ENCODE data around the gene RGS17. TPM values are rescaled to one million over a fixed set of nuclear protein-coding genes. Genes with fewer than 3 reads are reported as not detected.
A peak's percentile ranks its signal among the peaks of the same experiment; 100 is the strongest.

The RGS17 gene
- total RNA-seq, 1 donor: 1.3 TPM

DNA sequence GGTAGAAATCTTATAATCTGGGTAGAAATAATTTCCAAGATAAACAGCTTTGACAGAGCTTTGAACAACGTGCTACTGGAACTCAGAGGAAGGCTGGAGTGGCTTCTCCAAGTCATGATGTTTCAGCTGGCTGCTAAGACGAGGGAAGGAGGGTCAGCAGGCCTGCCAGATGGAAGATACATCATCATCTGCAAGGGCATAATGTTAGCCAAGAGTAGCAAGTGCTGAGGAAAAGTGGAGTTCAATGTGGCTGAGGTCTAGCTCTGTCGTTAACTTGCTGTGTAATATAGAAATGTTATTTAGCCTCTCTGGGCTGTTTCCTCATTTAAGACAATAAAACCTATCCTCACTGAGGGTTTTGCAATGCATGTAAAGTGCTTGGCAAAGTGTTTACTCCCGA lies 35.1 kb downstream of the RGS17 start:
- TF ChIP-seq, protein P1, sequence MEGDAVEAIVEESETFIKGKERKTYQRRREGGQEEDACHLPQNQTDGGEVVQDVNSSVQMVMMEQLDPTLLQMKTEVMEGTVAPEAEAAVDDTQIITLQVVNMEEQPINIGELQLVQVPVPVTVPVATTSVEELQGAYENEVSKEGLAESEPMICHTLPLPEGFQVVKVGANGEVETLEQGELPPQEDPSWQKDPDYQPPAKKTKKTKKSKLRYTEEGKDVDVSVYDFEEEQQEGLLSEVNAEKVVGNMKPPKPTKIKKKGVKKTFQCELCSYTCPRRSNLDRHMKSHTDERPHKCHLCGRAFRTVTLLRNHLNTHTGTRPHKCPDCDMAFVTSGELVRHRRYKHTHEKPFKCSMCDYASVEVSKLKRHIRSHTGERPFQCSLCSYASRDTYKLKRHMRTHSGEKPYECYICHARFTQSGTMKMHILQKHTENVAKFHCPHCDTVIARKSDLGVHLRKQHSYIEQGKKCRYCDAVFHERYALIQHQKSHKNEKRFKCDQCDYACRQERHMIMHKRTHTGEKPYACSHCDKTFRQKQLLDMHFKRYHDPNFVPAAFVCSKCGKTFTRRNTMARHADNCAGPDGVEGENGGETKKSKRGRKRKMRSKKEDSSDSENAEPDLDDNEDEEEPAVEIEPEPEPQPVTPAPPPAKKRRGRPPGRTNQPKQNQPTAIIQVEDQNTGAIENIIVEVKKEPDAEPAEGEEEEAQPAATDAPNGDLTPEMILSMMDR (IDR thresholded peaks at IDR 0.05; ENCODE audit: insufficient read depth, low read depth, low read length): no peak

DNA sequence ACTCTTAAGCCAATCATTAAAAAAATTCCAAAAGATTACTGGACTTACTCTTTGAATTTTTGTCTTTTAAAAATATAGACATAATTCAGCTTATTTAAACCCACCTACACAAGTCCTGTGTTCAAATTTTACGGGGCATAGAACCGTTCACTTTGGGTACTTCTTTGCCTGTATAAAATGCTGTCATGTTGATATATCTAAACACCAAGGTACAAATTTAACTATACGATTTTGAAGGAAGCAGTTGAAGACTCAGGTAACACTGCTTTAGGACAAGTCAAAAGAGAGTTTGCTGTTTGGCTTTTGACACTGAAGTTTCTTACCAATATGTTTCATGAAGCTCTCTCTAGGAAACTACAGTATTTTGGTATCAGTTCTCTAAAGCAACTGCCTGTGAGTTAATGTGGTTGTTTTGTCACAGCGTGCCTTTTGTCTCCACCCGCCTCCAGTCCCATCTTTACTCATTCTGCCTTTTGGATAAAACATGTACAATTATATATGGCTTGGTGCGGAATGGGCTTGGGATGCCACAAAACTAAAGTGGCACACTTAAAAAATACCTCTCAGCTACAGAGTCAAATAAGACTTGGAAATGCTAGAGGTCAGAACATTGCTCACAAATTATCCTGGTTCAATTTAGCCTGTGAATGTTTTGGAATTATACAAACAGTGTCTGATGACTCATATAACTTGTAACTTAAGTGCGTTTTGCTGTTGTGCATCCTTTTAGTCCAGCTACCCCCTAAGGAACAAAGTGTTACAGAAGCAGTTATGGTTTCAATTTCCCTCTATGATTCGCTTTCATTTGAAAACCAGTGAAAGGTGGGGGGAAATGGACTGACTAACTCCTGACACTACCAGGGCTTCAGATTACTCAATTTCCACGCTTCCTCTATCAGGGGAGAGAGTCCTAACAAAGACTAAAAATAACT lies 38.7 kb downstream of the RGS17 start:
- peak overlapping the region; percentile 24 for H3K4me3 ChIP-seq (ENCODE audit: low read depth, low read length)
- TF ChIP-seq, protein P1 (IDR thresholded peaks at IDR 0.05; ENCODE audit: insufficient read depth, low read depth, low read length): no peak
- DNase-seq (ENCODE audit: low read depth): peak; percentile 95

More for the DNA sequence above, 35.1 kb downstream of the RGS17 start:
- peak; percentile 60 for DNase-seq (ENCODE audit: low read depth)
- H3K4me3 ChIP-seq (ENCODE audit: low read depth, low read length): no peak overlapping the region

DNA sequence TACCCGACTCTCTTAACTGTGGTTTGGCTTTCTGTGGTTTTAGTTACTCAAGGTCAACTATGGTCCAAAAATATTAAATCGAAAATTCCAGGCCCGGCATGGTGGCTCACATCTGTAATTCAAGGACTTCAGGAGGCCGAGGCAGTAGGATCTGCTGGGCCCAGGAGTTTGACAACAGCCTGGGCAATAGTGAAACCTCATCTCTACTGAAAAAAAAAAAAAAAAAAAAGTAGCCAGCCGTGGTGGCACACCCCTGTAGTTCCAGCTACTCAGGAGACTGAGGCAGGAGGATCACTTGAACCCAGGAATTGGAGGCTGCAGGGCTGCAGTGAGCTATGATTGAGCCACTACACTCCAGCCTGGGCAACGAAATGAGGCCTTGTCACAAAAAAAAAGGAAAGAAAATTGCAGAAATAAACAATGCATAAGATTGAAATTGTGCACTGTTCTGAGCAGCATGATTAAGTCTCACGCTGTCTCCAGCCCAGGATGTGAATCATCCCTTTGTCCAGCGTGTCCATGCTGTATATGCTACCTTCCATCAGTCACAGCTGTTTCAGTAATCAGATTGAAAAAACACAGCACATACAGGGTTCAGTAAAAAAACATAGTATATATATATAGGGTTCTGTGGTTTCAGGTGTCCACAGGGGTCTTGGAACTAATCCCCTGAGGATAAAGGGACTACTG lies 40.7 kb downstream of the RGS17 start:
- DNase-seq (ENCODE audit: low read depth): peak; percentile 85
- TF ChIP-seq, protein P1 (IDR thresholded peaks at IDR 0.05; ENCODE audit: insufficient read depth, low read depth, low read length): no peak
- no peak overlapping the region for H3K4me3 ChIP-seq (ENCODE audit: low read depth, low read length)

DNA sequence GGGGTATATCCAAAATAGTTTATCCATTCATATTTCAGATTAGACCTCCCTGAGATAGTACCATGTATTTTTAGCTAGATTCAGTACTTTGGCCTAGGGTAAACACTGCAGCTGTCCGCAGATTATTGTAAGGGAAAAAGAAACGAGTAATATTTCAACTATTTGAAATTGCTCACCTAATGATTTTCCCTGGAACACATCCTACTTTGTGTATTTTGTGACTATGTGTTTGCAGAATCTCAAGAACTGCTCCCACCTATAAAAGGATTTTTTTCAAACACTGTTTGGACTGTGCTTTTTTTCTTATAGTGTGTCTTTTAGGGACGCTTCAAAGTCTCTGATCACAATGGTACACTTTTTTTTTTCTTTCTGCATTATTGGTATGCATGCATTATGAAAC lies 42.3 kb downstream of the RGS17 start:
- no peak overlapping the region for H3K4me3 ChIP-seq (ENCODE audit: low read depth, low read length)
- DNase-seq (ENCODE audit: low read depth): no peak
- TF ChIP-seq, protein P1 (IDR thresholded peaks at IDR 0.05; ENCODE audit: insufficient read depth, low read depth, low read length): no peak

DNA sequence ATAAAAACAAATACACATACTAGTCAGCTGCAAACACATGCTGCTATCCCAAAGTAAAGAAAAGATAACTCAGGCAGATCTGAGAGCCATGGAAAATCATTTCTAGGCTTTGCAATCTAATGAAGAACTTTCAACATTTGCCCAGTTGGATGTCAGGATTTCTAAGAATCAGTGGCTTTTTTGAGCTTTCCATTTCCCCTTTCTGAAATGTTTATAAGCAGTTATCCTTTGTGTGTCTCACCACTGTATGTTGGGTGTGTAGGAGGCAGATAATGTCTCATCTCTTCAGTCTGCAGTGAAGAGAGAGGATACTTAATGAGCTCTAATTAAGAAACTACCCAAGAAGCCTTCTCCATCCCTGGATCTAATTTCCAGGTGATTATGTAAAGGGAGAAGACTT lies 43.6 kb downstream of the RGS17 start:
- TF ChIP-seq, protein P1 (IDR thresholded peaks at IDR 0.05; ENCODE audit: insufficient read depth, low read depth, low read length): no peak
- no peak overlapping the region for H3K4me3 ChIP-seq (ENCODE audit: low read depth, low read length)
- DNase-seq (ENCODE audit: low read depth): no peak

DNA sequence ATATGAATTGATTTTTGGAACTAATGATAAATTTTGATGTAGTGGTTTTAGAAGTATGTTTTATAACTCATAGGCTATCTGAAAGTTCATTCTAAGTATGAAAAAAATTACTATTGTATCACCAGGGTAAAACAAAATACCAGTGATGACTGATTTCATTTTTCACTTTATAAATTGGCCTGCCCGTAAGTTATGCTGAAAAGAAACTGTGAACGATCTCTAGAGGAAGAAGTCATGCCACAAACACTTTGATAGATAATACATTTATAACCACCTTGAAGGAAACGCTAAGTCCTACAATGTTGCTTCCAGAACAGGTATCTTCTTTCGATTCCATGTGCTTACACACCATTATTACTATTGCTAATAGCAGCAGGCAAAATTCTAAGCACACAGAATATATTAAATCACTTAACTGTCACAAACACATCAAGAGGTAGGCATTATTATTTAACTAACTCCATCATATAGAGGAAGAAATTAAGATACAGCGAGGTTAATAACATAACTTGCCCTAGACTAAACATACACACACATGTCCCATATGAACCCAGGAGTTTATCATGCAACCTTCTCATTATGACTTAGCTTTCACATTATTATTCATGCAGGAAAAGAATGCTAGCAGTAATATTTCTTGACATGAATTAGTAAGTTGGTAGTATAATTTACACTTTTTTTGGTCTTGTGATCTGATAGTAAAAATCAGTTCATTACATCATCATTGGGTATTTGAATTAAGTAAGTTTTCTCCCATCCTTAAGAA lies 44.7 kb downstream of the RGS17 start:
- DNase-seq (ENCODE audit: low read depth): no peak

More for the DNA sequence above, 44.7 kb downstream of the RGS17 start:
- TF ChIP-seq, protein P1 (IDR thresholded peaks at IDR 0.05; ENCODE audit: insufficient read depth, low read depth, low read length): no peak
- no peak overlapping the region for H3K4me3 ChIP-seq (ENCODE audit: low read depth, low read length)

All from fibroblast of villous mesenchyme (primary cell).